H9 (cell line): ENCODE results near the gene RABGAP1L. TPM values are rescaled to one million over a fixed set of nuclear protein-coding genes. Genes with fewer than 3 reads are reported as not detected.

Source experiments
- DNase-seq: peaks from one replicate; pipeline ENCODE4 v3.0.0-alpha.2; 2017
- H2AFZ ChIP-seq: one replicate; pipeline ENCODE4 v1.6.1; 2013; ENCODE audit warnings: mild to moderate bottlenecking, low read length, control low read depth, moderate library complexity
- H2AK5ac ChIP-seq: 2 replicates; pipeline ENCODE4 v1.6.1; 2013; ENCODE audit warnings: low read length, control low read depth, mixed read lengths; ENCODE audit not compliant: insufficient read length
- H2BK120ac ChIP-seq: one replicate; pipeline ENCODE4 v1.6.1; 2013; ENCODE audit warnings: low read depth, mild to moderate bottlenecking, low read length, control low read depth, inconsistent platforms; ENCODE audit not compliant: poor library complexity, severe bottlenecking
- H2BK12ac ChIP-seq: 2 replicates; pipeline ENCODE4 v1.6.1; 2013; ENCODE audit warnings: low read length, control low read depth, mixed read lengths, low read depth; ENCODE audit not compliant: insufficient read length
- H2BK15ac ChIP-seq: 2 replicates; pipeline ENCODE4 v1.6.1; 2013; ENCODE audit warnings: low read depth, low read length, control low read depth
- H2BK20ac ChIP-seq: one replicate; pipeline ENCODE4 v1.6.1; 2013; ENCODE audit warnings: low read depth, mild to moderate bottlenecking, low read length, control low read depth, inconsistent platforms; ENCODE audit not compliant: poor library complexity, severe bottlenecking
- H2BK5ac ChIP-seq: 2 replicates; pipeline ENCODE4 v1.6.1; 2013; ENCODE audit warnings: low read length, control low read depth, mixed read lengths; ENCODE audit not compliant: insufficient read length
- H3K14ac ChIP-seq: 2 replicates; pipeline ENCODE4 v1.6.1; 2013; ENCODE audit warnings: low read length, control low read depth; ENCODE audit not compliant: insufficient read depth
- H3K18ac ChIP-seq: 2 replicates; pipeline ENCODE4 v1.6.1; 2013; ENCODE audit warnings: low read depth, mild to moderate bottlenecking, mixed read lengths, low read length, control low read depth; ENCODE audit not compliant: insufficient read length
- H3K23ac ChIP-seq: 2 replicates; pipeline ENCODE4 v1.6.1; 2013; ENCODE audit warnings: low read length, control low read depth, mixed read lengths, low read depth; ENCODE audit not compliant: insufficient read length
- H3K23me2 ChIP-seq: 2 replicates; pipeline ENCODE4 v1.6.1; 2013; ENCODE audit warnings: low read depth, mild to moderate bottlenecking, mixed read lengths, low read length, control low read depth; ENCODE audit not compliant: insufficient read length, poor library complexity, severe bottlenecking
- H3K27ac ChIP-seq: 2 replicates; pipeline ENCODE4 v1.5.1; 2013; ENCODE audit warnings: low read length, control low read depth, mixed read lengths, low read depth; ENCODE audit not compliant: insufficient read length
- H3K27me3 ChIP-seq: 2 replicates; pipeline ENCODE4 v1.6.1; 2013; ENCODE audit warnings: low read length, control low read depth, inconsistent platforms; ENCODE audit not compliant: insufficient read depth
- H3K4ac ChIP-seq: 2 replicates; pipeline ENCODE4 v1.6.1; 2013; ENCODE audit warnings: low read depth, mild to moderate bottlenecking, control low read depth, inconsistent platforms, low read length, moderate library complexity
- H3K4me1 ChIP-seq: 2 replicates; pipeline ENCODE4 v1.6.1; 2013; ENCODE audit warnings: low read length, control low read depth, inconsistent platforms; ENCODE audit not compliant: insufficient read depth
- H3K4me2 ChIP-seq: 2 replicates; pipeline ENCODE4 v1.6.1; 2013; ENCODE audit warnings: low read length, control low read depth, mixed read lengths; ENCODE audit not compliant: insufficient read length, insufficient read depth
- H3K56ac ChIP-seq: 2 replicates; pipeline ENCODE4 v1.6.1; 2013; ENCODE audit warnings: low read depth, mild to moderate bottlenecking, mixed read lengths, low read length, control low read depth; ENCODE audit not compliant: insufficient read length
- H3K79me1 ChIP-seq: 2 replicates; pipeline ENCODE4 v1.6.1; 2013; ENCODE audit warnings: low read depth, mild to moderate bottlenecking, moderate library complexity, low read length, control low read depth, inconsistent platforms; ENCODE audit not compliant: insufficient read depth, poor library complexity, severe bottlenecking
- H3K79me2 ChIP-seq: 2 replicates; pipeline ENCODE4 v1.6.1; 2013; ENCODE audit warnings: low read length, control low read depth, inconsistent platforms; ENCODE audit not compliant: insufficient read depth
- H3K9ac ChIP-seq: 2 replicates; pipeline ENCODE4 v1.6.1; 2013; ENCODE audit warnings: low read length, control low read depth, mixed read lengths; ENCODE audit not compliant: insufficient read length; ENCODE audit errors: extremely low read depth
- H3K9me3 ChIP-seq: one replicate; pipeline ENCODE4 v1.6.1; 2013; ENCODE audit warnings: low read depth, low read length, inconsistent platforms; ENCODE audit not compliant: control insufficient read depth
- H3T11ph ChIP-seq: one replicate; pipeline ENCODE4 v1.6.1; 2013; ENCODE audit warnings: mild to moderate bottlenecking, low read length, control low read depth, inconsistent platforms
- H4K20me1 ChIP-seq: one replicate; pipeline ENCODE4 v1.6.1; 2013; ENCODE audit not compliant: control insufficient read depth, insufficient read length, insufficient read depth
- H4K5ac ChIP-seq: 2 replicates; pipeline ENCODE4 v1.6.1; 2013; ENCODE audit warnings: low read depth, mild to moderate bottlenecking, mixed read lengths, low read length, control low read depth; ENCODE audit not compliant: insufficient read length
- H4K8ac ChIP-seq: replicated peaks from 2 replicates; pipeline ENCODE4 v1.6.1; 2013; ENCODE audit warnings: low read length, control low read depth, mixed read lengths, low read depth; ENCODE audit not compliant: insufficient read length
- H4K91ac ChIP-seq: 2 replicates; pipeline ENCODE4 v1.6.1; 2013; ENCODE audit warnings: low read depth, mild to moderate bottlenecking, moderate library complexity, mixed read lengths, low read length, control low read depth; ENCODE audit not compliant: insufficient read length
- H3K27ac Mint-ChIP-seq, 3 experiments: 2 replicates in 2 of 3; 3 replicates in 1 of 3; pipeline ENCODE4 v1.8.0; 2020 to 2021; ENCODE audit warnings: mixed read lengths in 3 of 3, mild to moderate bottlenecking in 1 of 3, moderate library complexity in 1 of 3
- H3K27me3 Mint-ChIP-seq: 2 replicates; pipeline ENCODE4 v1.8.0; 2021; ENCODE audit warnings: low read depth, mild to moderate bottlenecking, moderate library complexity, mixed read lengths
- H3K36me3 Mint-ChIP-seq, 3 experiments: 2 replicates in 2 of 3; 3 replicates in 1 of 3; pipeline ENCODE4 v1.8.0; 2020 to 2021; ENCODE audit warnings: low read depth in 3 of 3, mixed read lengths in 3 of 3; ENCODE audit not compliant: insufficient read depth in 1 of 3
- H3K4me1 Mint-ChIP-seq, 2 experiments: 2 replicates each; pipeline ENCODE4 v1.8.0; 2020; ENCODE audit warnings: mixed read lengths in 2 of 2
- H3K4me3 Mint-ChIP-seq, 2 experiments: 2 replicates in 1 of 2; 3 replicates in 1 of 2; pipeline ENCODE4 v1.8.0; 2020 to 2021; ENCODE audit warnings: mild to moderate bottlenecking in 2 of 2, mixed read lengths in 2 of 2, moderate library complexity in 1 of 2
- H3K9me3 Mint-ChIP-seq, 2 experiments: 2 replicates in 1 of 2; 3 replicates in 1 of 2; pipeline ENCODE4 v1.8.0; 2020; ENCODE audit warnings: mild to moderate bottlenecking in 2 of 2, mixed read lengths in 2 of 2, moderate library complexity in 1 of 2
- total RNA-seq: library from RNA; stranded (reverse); gene quantifications from 2 replicates; pipeline ENCODE4 v1.2.1, GENCODE V29; 2021
- TF ChIP-seq, protein P1 (sequence below): fragments of 200-600 bp; sonication (generic); conservative IDR thresholded peaks from 3 replicates; pipeline ENCODE4 v1.8.0; 2021; ENCODE audit warnings: antibody characterized with exemption, mild to moderate bottlenecking

RABGAP1L gene
- total RNA-seq, 1 experiment from 2014 or later: 147 TPM

GRCh38 chr1:174425121-174425520 lies 265.8 kb downstream of the RABGAP1L start:
- H3K4me2 ChIP-seq: no peak overlapping the region
- H3K4me1 ChIP-seq: no peaks in the 10 kb centered on the region
- H3T11ph ChIP-seq: no peak overlapping the region
- H3K56ac ChIP-seq: no peak overlapping the region
- H3K27me3 ChIP-seq: no peaks in the 10 kb centered on the region
- no peak overlapping the region for H4K91ac ChIP-seq
- H3K23me2 ChIP-seq: no peaks in the 10 kb centered on the region
- no peak overlapping the region for H3K14ac ChIP-seq
- H3K23ac ChIP-seq: no peak overlapping the region
- no peaks in the 10 kb centered on the region for H3K4me1 Mint-ChIP-seq
- no peaks in the 10 kb centered on the region for H3K27me3 Mint-ChIP-seq
- H3K36me3 Mint-ChIP-seq: no peaks in the 10 kb centered on the region
- H2BK15ac ChIP-seq: no peak overlapping the region
- no peak overlapping the region for H3K27ac Mint-ChIP-seq
- no peak overlapping the region for H3K9ac ChIP-seq
- DNase-seq: no peak
- no peak overlapping the region for H3K4ac ChIP-seq
- H3K18ac ChIP-seq: no peak overlapping the region
- no peaks in the 10 kb centered on the region for H3K9me3 Mint-ChIP-seq
- H3K27ac ChIP-seq: no peak overlapping the region
- H2BK20ac ChIP-seq: no peak overlapping the region
- H2BK120ac ChIP-seq: no peak overlapping the region
- H3K79me1 ChIP-seq: no peaks in the 10 kb centered on the region
- H3K4me3 Mint-ChIP-seq: no peak overlapping the region
- TF ChIP-seq, protein P1, sequence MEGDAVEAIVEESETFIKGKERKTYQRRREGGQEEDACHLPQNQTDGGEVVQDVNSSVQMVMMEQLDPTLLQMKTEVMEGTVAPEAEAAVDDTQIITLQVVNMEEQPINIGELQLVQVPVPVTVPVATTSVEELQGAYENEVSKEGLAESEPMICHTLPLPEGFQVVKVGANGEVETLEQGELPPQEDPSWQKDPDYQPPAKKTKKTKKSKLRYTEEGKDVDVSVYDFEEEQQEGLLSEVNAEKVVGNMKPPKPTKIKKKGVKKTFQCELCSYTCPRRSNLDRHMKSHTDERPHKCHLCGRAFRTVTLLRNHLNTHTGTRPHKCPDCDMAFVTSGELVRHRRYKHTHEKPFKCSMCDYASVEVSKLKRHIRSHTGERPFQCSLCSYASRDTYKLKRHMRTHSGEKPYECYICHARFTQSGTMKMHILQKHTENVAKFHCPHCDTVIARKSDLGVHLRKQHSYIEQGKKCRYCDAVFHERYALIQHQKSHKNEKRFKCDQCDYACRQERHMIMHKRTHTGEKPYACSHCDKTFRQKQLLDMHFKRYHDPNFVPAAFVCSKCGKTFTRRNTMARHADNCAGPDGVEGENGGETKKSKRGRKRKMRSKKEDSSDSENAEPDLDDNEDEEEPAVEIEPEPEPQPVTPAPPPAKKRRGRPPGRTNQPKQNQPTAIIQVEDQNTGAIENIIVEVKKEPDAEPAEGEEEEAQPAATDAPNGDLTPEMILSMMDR: no peak
- H2BK5ac ChIP-seq: no peak overlapping the region
- no peak overlapping the region for H4K5ac ChIP-seq
- no peak overlapping the region for H2AFZ ChIP-seq
- no peaks in the 10 kb centered on the region for H3K79me2 ChIP-seq
- H2BK12ac ChIP-seq: no peak overlapping the region
- H4K20me1 ChIP-seq: no peaks in the 10 kb centered on the region
- no peak overlapping the region for H2AK5ac ChIP-seq
- H4K8ac ChIP-seq: no peak overlapping the region
- no peaks in the 10 kb centered on the region for H3K9me3 ChIP-seq
